PFSK-1 (cell line): ENCODE data around the gene DNASE1L2.

Source experiments
- POLR2AphosphoS5 ChIP-seq: IDR thresholded peaks from 2 replicates; pipeline ENCODE4 v1.6.1; 2012; ENCODE audit warnings: low read depth, mild to moderate bottlenecking, control low read depth, low read length, moderate library complexity
- TF ChIP-seq, protein P1 (sequence below), 2 experiments: IDR thresholded peaks; 2 replicates each; pipeline versions ENCODE4 v1.6.1 to v1.8.0; 2011 to 2012; ENCODE audit warnings: low read depth in 2 of 2, low read length in 2 of 2, control low read depth in 1 of 2, inconsistent platforms in 1 of 2, mild to moderate bottlenecking in 1 of 2, moderate library complexity in 1 of 2; ENCODE audit not compliant: insufficient read depth in 1 of 2

DNA sequence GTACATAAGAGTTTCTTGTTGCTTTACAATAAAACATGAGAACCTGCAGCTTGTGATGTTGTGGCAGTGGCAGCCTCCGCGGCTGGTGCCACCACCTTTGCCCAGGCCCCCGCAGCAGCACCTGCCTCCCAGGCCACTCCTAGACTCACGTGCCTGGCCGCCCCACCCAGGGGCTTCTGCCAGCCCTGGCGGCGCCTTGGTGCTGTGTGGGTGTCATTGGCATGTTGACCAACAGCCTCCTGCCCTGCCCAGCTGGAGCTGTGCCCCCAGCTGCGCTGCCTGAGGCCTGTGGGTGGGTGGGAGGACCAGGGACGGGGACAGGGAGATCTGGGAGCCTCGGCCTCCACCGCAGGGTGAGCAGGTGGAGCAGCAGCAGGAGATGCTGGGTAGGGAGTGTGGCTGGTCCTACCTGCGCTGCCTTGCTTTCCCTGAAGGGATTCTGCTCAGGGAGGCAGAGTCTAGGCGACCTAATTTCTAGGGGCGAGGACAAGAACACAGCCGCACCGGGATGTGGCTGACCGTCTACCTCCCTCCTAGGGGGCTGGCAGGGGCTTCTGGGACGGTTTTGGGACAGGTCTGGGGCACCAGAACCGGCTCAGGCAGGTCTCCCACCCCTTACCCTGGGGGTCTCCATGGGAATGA is 428 bp upstream of the DNASE1L2 start:
- TF ChIP-seq, protein P1, sequence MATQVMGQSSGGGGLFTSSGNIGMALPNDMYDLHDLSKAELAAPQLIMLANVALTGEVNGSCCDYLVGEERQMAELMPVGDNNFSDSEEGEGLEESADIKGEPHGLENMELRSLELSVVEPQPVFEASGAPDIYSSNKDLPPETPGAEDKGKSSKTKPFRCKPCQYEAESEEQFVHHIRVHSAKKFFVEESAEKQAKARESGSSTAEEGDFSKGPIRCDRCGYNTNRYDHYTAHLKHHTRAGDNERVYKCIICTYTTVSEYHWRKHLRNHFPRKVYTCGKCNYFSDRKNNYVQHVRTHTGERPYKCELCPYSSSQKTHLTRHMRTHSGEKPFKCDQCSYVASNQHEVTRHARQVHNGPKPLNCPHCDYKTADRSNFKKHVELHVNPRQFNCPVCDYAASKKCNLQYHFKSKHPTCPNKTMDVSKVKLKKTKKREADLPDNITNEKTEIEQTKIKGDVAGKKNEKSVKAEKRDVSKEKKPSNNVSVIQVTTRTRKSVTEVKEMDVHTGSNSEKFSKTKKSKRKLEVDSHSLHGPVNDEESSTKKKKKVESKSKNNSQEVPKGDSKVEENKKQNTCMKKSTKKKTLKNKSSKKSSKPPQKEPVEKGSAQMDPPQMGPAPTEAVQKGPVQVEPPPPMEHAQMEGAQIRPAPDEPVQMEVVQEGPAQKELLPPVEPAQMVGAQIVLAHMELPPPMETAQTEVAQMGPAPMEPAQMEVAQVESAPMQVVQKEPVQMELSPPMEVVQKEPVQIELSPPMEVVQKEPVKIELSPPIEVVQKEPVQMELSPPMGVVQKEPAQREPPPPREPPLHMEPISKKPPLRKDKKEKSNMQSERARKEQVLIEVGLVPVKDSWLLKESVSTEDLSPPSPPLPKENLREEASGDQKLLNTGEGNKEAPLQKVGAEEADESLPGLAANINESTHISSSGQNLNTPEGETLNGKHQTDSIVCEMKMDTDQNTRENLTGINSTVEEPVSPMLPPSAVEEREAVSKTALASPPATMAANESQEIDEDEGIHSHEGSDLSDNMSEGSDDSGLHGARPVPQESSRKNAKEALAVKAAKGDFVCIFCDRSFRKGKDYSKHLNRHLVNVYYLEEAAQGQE (IDR thresholded peaks at IDR 0.05; ENCODE audit: insufficient read depth in 1 of 2, low read depth in 2 of 2, low read length in 2 of 2): no peak
- peak; percentile 55 for TF ChIP-seq POLR2AphosphoS5
